ENCODE data around the gene DENND4A.

- TF ChIP-seq CTCF (IDR thresholded peaks at IDR 0.05) (no peak), POLR2A (IDR thresholded peaks at IDR 0.05; ENCODE audit: low read depth) (no peak), EP300 (IDR thresholded peaks at IDR 0.05) (no peak), POLR2AphosphoS5 (IDR thresholded peaks at IDR 0.05) (no peak)
These were observed 9.2 kb upstream of the DENND4A start for GRCh38 chr15:65801229-65801805.
